AG09319 (cell line): Measurements from ENCODE around the gene MTF1.

ENCODE experiments used
- DNase-seq: peaks from one replicate; pipeline ENCODE4 v3.0.0-alpha.2; 2010; ENCODE audit warnings: low read depth; ENCODE audit errors: extremely low read depth
- CTCF ChIP-seq: IDR thresholded peaks from 2 replicates; pipeline ENCODE4 v1.5.1; 2011; ENCODE audit warnings: low read depth, mild to moderate bottlenecking, inconsistent platforms, low read length, moderate library complexity

MTF1 gene

GRCh38 chr1:37851262-37851661 is 8.1 kb downstream of the MTF1 start:
- no peak for TF ChIP-seq CTCF
- no peak for DNase-seq

GRCh38 chr1:37850352-37850955 is 8.9 kb downstream of the MTF1 start:
- DNase-seq = peak; percentile 19
- no peak for TF ChIP-seq CTCF

- no peak for DNase-seq
- TF ChIP-seq CTCF = no peak
These were observed 9.9 kb downstream of the MTF1 start for GRCh38 chr1:37849480-37849879.

GRCh38 chr1:37846647-37847339 is 12.6 kb downstream of the MTF1 start:
- no peak for DNase-seq
- no peak for TF ChIP-seq CTCF

- TF ChIP-seq CTCF = no peak
- DNase-seq = no peak
These were observed 13.6 kb downstream of the MTF1 start for GRCh38 chr1:37845786-37846185.

- TF ChIP-seq CTCF = no peak
- no peak for DNase-seq
These were observed 14.2 kb downstream of the MTF1 start for GRCh38 chr1:37845049-37845646.

- DNase-seq = no peak
- no peak for TF ChIP-seq CTCF
These were observed 14.9 kb downstream of the MTF1 start for GRCh38 chr1:37844536-37844935.
